ENCODE data around the gene NAA20.

- no peak for TF ChIP-seq CTCF (IDR thresholded peaks at IDR 0.05)
- TF ChIP-seq EZH2 (IDR thresholded peaks at IDR 0.05; ENCODE audit: borderline replicate concordance, insufficient read depth, low read depth, low read length, poor library complexity, severe bottlenecking), result no peak
These were observed 43.1 kb upstream of the NAA20 start for GRCh38 chr20:19973961-19974629.
